ENCODE data around the gene CFAP65.
A peak's percentile ranks its signal among the peaks of the same experiment; 100 is the strongest.

Gene CFAP65

GRCh38 chr2:219035942-219036341 lies 5.4 kb downstream of the CFAP65 start:
- H3K4me3 ChIP-seq (ENCODE audit: low read depth, low read length), result no peak overlapping the region
- TF ChIP-seq CTCF (IDR thresholded peaks at IDR 0.05; ENCODE audit: low read depth, low read length), result no peak
- in situ Hi-C loops (cut with HindIII; ENCODE audit: low sequenced_read_pairs), result no loop called here
- DNase-seq (ENCODE audit: low read depth, low spot score), result no peak

- in situ Hi-C loops (cut with HindIII; ENCODE audit: low sequenced_read_pairs), result no loop called here
- H3K4me3 ChIP-seq (ENCODE audit: low read depth, low read length), result no peak overlapping the region
- DNase-seq (ENCODE audit: low read depth, low spot score), result no peak
- no peak for TF ChIP-seq CTCF (IDR thresholded peaks at IDR 0.05; ENCODE audit: low read depth, low read length)
Measured at GRCh38 chr2:219034823-219035222, 6.5 kb downstream of the CFAP65 start.

- no peak overlapping the region for H3K4me3 ChIP-seq (ENCODE audit: low read depth, low read length)
Measured at GRCh38 chr2:219032051-219032745, 9.1 kb downstream of the CFAP65 start.

GRCh38 chr2:219031005-219031738 lies 10.1 kb downstream of the CFAP65 start:
- no peak for DNase-seq (ENCODE audit: low read depth, low spot score)
- H3K4me3 ChIP-seq (ENCODE audit: low read depth, low read length), result no peak overlapping the region
- in situ Hi-C loops (cut with HindIII; ENCODE audit: low sequenced_read_pairs), result no loop called here
- TF ChIP-seq CTCF (IDR thresholded peaks at IDR 0.05; ENCODE audit: low read depth, low read length), result no peak

More at GRCh38 chr2:219032051-219032745, 9.1 kb downstream of the CFAP65 start:
- no peak for TF ChIP-seq CTCF (IDR thresholded peaks at IDR 0.05; ENCODE audit: low read depth, low read length)
- in situ Hi-C loops (cut with HindIII; ENCODE audit: low sequenced_read_pairs), result no loop called here
- DNase-seq (ENCODE audit: low read depth, low spot score), result no peak

- no peak for TF ChIP-seq CTCF (IDR thresholded peaks at IDR 0.05; ENCODE audit: low read depth, low read length)
- in situ Hi-C loops (cut with HindIII; ENCODE audit: low sequenced_read_pairs), result no loop called here
- no peak for DNase-seq (ENCODE audit: low read depth, low spot score)
- H3K4me3 ChIP-seq (ENCODE audit: low read depth, low read length), result no peak overlapping the region
Measured at GRCh38 chr2:219030177-219030940, 11.0 kb downstream of the CFAP65 start.

- H3K4me3 ChIP-seq (ENCODE audit: low read depth, low read length), result no peak overlapping the region
- DNase-seq (ENCODE audit: low read depth, low spot score), result peak; percentile 65
- peak; percentile 95 for TF ChIP-seq CTCF (IDR thresholded peaks at IDR 0.05; ENCODE audit: low read depth, low read length)
- in situ Hi-C loops (cut with HindIII; ENCODE audit: low sequenced_read_pairs), result no loop called here
Measured at GRCh38 chr2:219029829-219030165, 11.5 kb downstream of the CFAP65 start.

Measured in astrocyte of the spinal cord (primary cell).